GM18498 (cell line): Measurements from ENCODE around the gene DIAPH1.
A peak's percentile ranks its signal among the peaks of the same experiment; 100 is the strongest.

Experiments
- ATAC-seq: cut with Tn5 transposase; IDR thresholded peaks from one replicate; pipeline ENCODE4 v1.9.1; 2021; ENCODE audit warnings: mild to moderate bottlenecking, moderate library complexity; ENCODE audit not compliant: unreplicated experiment

Gene DIAPH1

DNA sequence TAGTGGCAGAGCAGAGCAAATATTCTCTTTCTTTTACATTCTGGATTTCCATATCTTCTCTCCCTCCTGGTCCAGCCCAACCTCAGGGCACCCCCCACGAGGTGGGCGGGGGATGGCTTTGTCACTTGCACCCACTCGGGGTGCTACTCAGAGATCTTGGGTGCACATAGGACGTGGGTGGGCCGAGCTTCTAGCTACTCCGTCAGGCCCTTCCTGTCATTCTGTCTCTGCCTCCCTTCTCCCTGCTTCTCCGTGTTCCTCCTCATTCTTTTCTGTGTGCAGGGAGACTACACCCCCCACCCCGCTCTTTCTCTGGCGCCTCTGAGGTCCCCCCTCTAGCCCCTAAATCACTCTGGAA lies 110.4 kb downstream of the DIAPH1 start:
- no peak for ATAC-seq

DNA sequence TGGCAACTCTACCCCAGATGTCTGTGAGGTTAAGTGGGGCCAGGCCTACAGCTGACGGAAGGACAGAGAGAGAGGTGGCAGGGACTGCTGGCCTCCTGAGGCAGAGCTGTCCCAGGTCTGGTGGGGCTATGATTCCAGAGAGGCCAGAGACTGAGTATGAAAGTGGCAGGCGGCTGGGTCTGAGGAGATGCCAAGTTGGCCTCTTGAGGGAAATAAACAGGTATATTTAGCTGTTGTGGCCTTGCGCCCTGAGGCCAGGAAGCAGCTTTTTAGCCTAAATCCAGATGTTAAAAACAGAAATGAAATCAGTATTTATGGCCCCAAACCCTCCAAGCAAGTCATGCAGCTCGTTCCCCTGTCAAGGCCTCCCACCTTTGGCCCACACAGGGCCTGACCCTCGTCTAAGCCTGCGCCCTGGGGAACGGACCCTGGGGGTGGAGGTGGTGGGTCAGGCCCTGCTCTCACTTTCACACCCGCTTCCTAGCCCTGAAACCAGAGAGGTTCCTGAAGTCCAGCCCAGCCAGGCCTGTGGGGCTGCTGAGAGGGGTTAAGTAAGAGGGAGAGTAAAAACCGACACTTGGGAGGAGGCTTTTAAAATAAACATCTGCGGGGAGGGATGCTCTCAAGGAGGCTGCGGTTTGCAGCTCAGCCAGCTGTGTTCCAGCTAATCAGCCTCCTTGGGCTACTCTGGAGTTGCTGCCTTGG lies 111.3 kb downstream of the DIAPH1 start:
- ATAC-seq: peak; percentile 44

DNA sequence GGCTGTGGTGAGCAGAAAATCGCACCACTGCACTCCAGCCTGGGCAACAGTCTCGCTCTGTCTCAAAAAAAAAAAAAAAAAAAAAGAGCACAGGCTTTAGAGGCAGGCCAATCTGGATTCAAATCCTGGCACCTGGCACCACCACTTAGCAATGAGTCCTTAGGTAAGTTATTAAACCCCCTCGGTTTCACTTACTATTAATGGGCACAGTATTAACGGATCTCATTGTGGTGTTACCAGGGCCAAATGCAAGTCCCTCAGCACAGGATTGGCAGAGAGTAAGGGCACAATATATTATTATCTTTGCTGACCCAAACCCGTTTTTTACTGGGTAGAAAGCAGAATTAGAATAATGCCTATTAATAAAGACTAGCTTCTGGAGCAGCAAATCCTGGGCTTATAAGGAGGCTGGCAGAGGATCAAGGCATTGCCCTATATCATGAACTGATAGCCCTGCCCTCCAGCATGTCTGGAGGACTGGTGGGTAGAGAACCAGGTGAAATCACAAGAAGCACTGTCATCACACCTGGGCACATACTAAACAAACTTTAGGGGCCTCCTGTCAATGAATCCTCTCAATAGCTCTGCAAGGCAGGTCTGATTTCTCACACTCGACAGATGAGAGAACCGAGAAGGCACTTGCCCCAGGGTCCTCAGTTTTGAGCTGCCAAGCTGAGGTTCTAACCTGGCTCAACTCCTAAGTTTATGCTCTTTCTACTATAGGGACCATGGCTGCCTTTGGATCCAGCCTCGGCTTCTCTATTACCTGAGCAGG lies 112.2 kb downstream of the DIAPH1 start:
- no peak for ATAC-seq

DNA sequence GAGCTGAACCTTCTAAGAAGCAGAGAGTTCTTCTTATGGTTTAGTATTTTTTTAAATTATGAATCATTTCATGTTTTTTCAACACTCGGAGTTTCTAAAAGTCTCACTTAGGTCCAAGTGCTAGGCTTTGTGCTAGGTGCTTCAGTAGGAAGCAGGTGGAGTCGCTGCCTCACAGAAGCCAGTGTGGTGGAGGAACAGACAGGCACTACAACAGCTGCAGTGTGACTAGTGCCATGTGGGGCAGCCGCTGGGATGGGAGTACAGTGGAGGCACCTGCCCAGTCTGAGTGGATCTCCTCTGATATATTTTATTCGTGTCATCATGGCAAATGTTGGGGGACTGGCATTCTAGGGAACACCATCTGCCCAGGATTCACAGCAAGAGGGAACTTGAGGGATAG lies 114.6 kb downstream of the DIAPH1 start:
- no peak for ATAC-seq

DNA sequence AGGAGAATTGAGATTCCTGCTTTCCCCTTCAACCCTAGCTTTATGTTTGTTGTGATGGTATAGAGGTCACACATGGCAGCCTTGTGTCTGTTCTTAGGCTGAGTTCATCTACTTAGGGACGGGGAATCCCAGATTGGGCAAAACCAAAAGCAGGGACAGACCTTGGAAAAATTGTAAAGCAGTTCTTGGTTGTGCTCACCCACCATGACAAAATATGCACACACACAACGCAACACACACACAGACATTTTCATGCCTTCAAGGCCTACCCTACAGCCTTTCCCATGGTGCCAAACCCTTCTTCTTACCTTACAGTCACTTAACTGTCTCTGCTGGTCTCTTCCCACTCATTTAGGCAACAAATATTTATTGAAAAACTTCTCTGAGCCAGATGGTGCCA lies 115.1 kb downstream of the DIAPH1 start:
- ATAC-seq: no peak

DNA sequence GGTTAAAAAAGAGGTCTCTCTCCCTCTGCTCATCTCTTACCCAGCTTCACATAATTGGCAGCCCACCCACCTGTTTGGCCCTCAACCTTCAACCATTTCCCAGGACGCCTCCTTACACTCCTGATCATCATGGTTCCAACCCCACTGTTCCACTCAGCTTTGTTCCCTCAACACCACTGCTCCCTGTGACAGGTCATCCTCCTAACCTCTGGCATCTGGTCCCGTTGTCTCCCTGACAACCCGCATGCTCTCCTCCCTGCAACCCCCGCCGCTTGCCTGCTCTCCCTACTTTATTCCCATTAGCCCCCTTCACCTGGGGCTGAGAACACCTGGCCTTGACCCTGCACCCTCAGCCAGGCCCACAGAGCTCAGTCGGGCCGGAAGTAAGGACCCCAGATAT lies 117.0 kb downstream of the DIAPH1 start:
- no peak for ATAC-seq

DNA sequence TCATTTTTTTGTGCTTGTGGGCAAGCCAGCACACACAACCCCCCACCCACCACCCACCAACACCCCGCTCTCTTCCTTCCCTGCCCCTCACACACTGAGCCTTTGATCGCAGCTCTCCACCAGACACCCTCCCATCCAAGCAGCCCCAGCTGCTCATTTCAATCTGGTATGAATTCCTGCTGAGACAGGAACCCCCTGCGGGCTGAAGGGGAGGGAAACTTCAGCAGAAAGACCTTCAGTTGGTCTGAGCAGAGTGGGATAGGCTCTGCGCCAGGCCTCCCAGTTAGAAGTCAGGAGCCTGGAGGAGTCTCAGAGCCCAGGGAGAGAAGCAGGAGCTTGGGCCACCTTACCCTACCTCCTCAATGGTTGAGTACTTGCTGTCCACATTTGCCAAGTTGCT lies 122.8 kb downstream of the DIAPH1 start:
- no peak for ATAC-seq

DNA sequence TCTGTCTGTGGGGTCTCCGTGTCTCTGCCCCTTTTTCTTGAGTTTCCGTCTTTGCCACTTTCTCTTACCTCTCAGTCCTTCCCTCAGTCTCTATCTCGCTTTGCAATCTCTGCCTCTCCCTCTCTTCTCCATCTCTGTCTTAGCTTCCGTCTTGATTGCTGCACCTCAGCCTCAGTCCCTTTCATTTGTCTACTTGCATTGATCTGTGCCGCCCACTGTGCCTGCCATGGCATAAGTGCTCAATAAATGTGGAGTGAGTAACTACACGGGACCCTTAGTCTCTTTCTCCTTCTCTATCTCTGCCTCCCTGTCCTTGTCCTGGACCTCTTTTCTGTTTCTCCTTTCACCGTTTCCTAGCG lies 123.4 kb downstream of the DIAPH1 start:
- no peak for ATAC-seq

DNA sequence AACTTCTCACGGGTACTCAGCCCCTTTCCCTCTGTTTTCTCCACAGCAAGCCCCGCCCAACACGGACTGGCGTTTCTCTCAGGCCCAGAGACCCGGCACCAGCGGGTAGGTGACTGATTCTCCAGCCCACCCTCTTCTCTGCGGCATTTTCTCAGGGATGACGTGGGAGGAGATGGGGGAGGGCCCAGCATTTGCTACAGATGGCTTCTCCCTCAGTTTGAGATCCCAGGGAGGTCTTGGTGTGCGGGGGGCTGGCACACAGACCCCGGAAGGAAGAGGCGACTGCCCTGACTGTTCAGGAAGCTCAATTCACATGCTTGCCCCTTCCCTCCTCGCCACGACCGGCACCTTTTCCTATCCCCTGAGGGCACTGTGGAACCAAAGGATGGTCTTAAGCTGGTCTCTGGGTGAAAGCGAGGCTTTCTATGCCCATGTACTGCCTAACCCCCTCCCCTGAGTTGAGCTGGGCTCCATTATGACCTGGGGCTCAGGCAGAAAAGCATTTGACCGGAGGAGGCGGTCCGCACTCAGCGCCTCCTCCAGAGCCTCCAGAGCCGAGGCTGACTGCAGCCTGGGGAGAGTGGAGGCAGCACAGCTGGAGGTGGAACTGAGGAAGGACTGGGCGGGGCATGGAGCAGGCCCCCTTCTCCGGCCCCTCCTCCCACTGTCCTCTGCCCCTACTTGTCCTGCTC lies 123.9 kb downstream of the DIAPH1 start:
- ATAC-seq: no peak

DNA sequence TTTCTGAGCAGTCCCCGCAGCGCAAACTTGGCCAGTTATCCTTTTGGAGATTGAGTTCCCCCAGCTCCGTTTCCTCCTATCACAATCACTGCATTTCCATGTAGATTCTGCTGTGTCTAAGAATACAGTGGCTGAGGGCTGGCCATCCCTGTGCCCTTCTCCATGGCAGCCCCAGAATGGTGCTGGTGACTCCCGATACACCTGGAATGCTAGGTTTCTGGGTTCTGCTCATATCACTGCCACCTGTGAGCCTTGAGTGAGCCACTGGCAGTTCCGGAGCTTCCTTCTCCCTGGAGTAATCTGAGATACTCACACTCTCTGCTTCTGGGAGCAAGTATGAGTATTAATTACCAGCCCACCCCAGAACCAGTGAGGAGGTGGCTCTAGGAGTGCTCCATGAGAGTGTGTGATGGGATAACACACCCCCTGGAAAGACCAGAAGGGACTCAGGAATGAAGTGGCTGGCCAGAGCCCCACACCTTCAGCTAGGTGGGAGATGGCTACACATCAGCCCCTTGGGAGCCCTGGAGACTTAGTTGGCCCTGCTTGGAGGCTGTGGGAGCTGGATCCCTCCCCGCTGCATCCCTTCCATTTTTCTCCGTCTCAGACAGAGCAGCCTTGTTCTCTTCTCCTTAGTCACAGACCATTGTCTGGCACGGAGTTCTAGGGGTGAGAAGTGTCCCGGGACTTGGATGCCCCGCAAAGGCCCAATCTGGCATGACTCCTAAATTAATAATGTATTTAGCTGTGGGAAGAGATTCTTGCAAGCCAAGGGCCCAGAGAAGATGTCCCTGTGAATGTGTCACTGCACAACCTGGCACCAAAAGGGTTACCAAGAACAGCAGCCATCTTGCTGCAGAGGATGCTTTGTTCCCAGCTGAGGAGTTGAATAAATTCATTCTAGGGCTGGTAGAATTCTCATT lies 125.0 kb downstream of the DIAPH1 start:
- ATAC-seq: no peak

DNA sequence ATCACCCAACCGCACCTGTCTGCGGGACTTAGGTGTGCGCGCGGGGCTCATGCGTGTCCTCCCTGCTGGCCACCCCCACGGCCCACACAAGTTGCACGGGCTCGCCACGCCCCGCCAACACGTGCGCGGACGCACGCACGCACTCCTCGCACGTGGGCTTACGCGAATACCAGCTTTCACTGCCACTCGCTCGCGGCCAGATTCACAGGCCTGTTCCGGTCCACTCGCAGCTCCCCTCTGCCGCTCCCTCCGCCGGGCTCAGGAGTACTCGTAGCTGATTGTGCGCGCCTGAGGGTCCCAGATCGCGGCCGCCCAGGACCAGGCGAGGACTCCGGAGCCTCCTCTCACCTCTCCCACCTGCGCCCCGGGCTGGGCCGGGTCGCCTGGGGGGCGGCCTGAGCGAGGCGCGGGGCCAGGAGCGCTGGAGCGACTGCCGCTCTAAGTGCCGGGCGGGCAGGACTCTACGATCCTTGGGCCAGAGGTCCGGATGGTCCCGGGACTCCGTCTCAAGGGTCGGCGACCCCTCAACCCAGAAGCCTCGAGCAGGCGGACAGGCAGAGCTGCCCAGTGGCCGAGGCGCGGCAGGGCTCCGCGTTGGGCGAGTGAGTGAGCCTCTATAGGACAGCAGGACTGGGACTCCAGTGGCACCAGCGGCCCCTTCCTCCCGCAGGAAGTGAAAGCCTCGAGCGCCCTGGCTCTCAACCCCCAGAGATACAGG lies 126.5 kb downstream of the DIAPH1 start:
- no peak for ATAC-seq

DNA sequence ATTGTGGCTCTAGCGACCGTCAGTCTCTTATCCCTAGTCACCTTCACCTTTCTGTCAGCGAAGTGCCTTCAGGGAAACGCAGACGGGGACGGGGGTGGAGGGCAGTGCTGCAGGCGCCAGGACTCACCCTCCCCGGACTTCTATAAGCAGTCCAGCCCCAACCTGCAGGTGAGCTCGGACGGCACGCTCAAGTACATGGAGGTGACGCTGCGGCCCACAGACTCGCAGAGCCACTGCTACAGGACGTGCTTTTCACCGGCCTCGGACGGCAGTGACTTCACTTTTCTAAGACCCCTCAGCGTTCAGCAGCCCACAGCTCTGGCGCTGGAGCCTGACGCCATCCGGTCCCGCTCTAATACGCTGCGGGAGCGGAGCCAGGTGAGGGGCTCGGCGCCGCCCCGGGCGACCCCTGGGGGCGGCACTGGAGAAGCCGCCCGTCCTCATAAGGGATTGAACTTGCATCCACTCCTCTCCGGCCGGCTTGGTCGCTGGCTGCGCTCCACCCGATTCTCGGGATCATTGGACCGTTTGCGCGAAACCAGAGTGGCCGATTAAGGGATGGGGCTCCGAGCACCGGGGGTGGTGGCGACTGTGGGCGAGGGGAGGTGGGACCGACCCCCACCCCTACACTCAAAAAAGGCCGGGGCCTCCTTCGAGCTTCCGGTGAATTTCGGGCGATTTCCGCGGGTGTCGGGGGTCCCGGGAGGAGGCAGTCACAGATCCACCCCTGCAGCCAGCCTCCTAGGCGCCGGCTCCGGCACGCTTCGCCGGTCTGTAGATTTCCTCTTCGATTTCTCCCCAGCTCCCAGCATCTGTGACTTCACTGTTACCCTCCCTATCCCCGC lies 127.3 kb downstream of the DIAPH1 start:
- no peak for ATAC-seq

DNA sequence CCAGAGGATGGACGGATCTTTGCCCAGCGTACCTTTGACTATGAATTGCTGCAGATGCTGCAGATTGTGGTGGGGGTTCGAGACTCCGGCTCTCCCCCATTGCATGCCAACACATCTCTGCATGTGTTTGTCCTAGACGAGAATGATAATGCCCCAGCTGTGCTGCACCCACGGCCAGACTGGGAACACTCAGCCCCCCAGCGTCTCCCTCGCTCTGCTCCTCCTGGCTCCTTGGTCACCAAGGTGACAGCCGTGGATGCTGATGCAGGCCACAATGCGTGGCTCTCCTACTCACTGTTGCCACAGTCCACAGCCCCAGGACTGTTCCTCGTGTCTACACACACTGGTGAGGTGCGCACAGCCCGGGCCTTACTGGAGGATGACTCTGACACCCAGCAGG lies 128.0 kb downstream of the DIAPH1 start:
- ATAC-seq: no peak

DNA sequence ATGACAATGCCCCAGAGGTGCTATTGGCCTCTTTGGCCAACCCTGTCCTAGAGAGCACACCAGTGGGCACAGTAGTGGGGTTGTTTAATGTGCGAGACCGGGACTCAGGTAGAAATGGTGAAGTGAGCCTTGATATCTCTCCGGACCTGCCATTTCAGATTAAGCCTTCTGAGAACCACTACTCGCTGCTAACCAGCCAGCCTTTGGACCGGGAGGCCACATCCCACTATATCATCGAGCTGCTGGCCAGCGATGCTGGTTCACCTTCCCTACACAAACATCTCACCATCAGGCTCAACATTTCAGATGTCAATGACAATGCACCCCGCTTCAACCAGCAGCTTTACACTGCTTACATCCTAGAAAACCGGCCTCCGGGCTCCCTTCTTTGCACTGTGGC lies 128.5 kb downstream of the DIAPH1 start:
- no peak for ATAC-seq

DNA sequence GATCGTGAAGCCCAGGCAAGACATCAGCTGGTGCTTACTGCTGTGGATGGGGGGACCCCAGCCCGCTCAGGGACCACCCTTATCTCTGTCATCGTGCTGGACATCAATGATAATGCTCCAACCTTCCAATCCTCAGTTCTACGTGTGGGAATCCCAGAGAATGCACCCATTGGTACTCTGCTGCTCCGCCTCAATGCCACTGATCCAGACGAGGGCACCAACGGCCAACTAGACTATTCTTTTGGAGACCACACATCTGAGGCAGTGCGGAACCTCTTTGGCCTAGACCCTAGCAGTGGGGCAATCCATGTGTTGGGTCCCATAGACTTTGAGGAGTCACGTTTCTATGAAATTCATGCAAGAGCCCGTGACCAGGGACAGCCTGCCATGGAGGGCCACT lies 129.0 kb downstream of the DIAPH1 start:
- ATAC-seq: no peak

DNA sequence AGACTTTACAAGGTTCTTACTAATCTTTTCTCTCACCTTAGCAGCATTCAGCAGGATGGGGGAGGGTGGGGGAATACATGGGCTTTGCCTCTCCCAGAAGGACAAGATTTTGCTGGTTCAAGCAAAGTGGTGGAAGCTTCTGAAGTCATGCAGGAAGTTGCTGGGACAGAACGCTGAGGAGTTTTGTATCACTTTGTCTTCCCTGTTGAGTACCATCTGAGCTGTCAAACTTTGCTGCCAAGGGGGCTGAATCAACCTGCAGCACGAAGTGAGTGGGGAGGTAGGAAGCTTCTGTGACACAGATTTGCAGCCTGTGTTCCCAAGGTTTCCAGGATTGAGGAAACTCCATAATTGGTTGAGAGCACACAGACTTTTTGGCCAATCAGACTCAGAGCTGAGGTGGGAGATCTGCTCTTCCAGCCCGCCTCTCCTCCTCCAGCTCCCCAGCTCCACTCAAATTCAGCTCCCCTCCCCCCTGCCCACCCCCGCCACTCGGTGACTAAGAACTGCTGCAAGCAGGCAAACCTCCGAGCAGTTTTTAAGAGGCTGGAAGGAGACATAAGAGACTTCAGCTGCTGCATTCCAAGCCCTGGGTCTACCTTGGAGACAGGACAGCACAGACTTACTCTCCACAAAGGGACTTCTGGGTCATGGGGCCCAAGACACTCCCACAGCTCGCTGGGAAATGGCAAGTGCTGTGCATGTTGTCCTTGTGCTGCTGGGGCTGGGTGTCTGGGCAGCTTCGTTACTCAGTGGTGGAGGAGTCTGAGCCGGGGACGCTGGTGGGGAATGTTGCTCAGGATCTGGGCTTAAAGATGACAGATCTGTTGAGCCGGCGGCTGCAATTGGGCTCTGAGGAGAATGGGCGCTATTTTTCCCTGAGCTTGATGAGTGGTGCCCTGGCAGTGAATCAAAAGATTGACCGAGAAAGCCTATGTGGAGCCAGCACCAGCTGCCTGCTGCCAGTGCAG lies 129.9 kb downstream of the DIAPH1 start, which contains the start of gene PCDHGC5:
TSS of gene PCDHGC5 (plus strand) at position 491 of the 971 bp plus-strand sequence. CDS start at position 651, 160 bp downstream.
- no peak for ATAC-seq

DNA sequence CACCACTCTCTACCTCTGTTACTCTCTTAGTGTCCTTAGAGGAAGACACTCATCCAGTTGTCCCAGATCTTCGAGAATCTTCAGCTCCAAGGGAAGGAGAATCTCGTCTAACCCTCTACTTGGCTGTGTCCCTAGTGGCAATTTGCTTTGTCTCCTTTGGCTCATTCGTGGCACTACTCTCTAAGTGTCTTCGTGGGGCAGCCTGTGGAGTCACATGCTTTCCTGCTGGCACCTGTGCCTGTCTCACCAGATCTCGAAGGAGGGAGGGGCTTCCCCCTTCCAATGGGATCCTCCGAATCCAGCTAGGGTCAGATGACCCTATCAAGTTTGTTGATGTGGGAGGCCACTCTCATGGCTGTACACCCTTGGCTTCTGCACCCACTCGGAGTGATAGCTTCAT lies 131.7 kb downstream of the DIAPH1 start:
- no peak for ATAC-seq

DNA sequence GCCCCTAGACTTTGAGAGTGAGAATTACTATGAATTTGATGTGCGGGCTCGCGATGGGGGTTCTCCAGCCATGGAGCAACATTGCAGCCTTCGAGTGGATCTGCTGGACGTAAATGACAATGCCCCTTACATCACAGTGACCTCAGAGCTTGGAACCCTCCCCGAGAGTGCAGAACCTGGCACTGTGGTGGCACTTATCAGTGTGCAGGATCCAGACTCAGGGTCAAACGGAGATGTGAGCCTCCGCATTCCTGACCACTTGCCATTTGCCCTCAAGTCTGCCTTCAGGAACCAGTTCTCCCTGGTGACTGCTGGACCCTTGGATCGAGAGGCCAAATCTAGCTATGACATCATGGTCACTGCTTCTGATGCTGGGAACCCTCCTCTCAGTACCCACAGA lies 132.7 kb downstream of the DIAPH1 start:
- no peak for ATAC-seq
